PC-9 (cell line): ENCODE measurements around the gene BTK. TPM values are rescaled to one million over a fixed set of nuclear protein-coding genes. Genes with fewer than 3 reads are reported as not detected.

Experiments
- BruUV-seq: library from RNA; stranded (reverse); fragments of 400-500 nt; replicated peaks from 2 replicates; lab custom pipeline; 2021; lab: Mats Ljungman, UMichigan
- CTCF ChIA-PET: fragments of 300-600 bp; sonication (Branson Sonifier 250); formaldehyde crosslinking; loops from one replicate; lab custom pipeline; 2022; ENCODE audit warnings: antibody characterized with exemption; lab: Charles Lee
- POLR2A ChIA-PET: fragments of 300-600 bp; sonication (Branson Sonifier 250); formaldehyde crosslinking; loops from one replicate; lab custom pipeline; 2022; ENCODE audit warnings: antibody characterized with exemption; ENCODE audit not compliant: unreplicated experiment; lab: Charles Lee
- DNase-seq, 2 experiments: peaks; one replicate each; pipeline versions ENCODE4 v3.0.0 to v3.0.0-alpha.2; 2015 to 2022; ENCODE audit warnings: mixed read lengths in 1 of 2
- H2AFZ ChIP-seq: fragments of 200-600 bp; sonication (generic); 2 replicates; pipeline ENCODE4 v1.8.1; 2017; ENCODE audit warnings: antibody characterized with exemption
- H3F3A ChIP-seq: fragments of 200-600 bp; sonication (generic); 2 replicates; pipeline ENCODE4 v1.8.1; 2017; ENCODE audit warnings: antibody characterized with exemption, mild to moderate bottlenecking, low read depth; ENCODE audit not compliant: insufficient read depth
- H3K27ac ChIP-seq: fragments of 200-600 bp; sonication (generic); 2 replicates; pipeline ENCODE4 v1.6.1; 2016; ENCODE audit warnings: mixed run types
- H3K27me3 ChIP-seq: fragments of 200-600 bp; sonication (generic); 2 replicates; pipeline ENCODE4 v1.6.1; 2016; ENCODE audit warnings: low read depth, mixed run types; ENCODE audit not compliant: insufficient read depth
- H3K36me3 ChIP-seq: fragments of 200-600 bp; sonication (generic); 2 replicates; pipeline ENCODE4 v1.6.1; 2016; ENCODE audit warnings: low read depth, mixed run types
- H3K4me1 ChIP-seq: fragments of 200-600 bp; sonication (generic); replicated peaks from 2 replicates; pipeline ENCODE4 v1.6.1; 2016; ENCODE audit warnings: mixed run types; ENCODE audit not compliant: insufficient read depth
- H3K4me2 ChIP-seq: fragments of 200-600 bp; sonication (generic); 2 replicates; pipeline ENCODE4 v1.6.1; 2017; ENCODE audit warnings: mixed run types
- H3K4me3 ChIP-seq: fragments of 200-600 bp; sonication (generic); 2 replicates; pipeline ENCODE4 v1.6.1; 2016; ENCODE audit warnings: mixed run types
- H3K79me2 ChIP-seq: fragments of 200-600 bp; sonication (generic); 2 replicates; pipeline ENCODE4 v1.6.1; 2017; ENCODE audit warnings: low read depth, mixed run types
- H3K9me2 ChIP-seq: fragments of 200-600 bp; sonication (generic); 2 replicates; pipeline ENCODE4 v1.8.1; 2017; ENCODE audit warnings: mild to moderate bottlenecking; ENCODE audit not compliant: insufficient read depth
- H3K9me3 ChIP-seq: fragments of 200-600 bp; sonication (generic); 2 replicates; pipeline ENCODE4 v1.8.1; 2016; ENCODE audit warnings: low read depth; ENCODE audit not compliant: insufficient read depth
- H4K20me1 ChIP-seq: fragments of 200-600 bp; sonication (generic); 2 replicates; pipeline ENCODE4 v1.8.1; 2017; ENCODE audit not compliant: insufficient read depth
- CTCF ChIP-seq: fragments of 200-600 bp; sonication (generic); conservative IDR thresholded peaks from 2 replicates; pipeline ENCODE4 v1.6.1; 2017; ENCODE audit warnings: mixed run types, antibody characterized with exemption, mild to moderate bottlenecking, moderate library complexity
- EZH2 ChIP-seq: fragments of 200-600 bp; sonication (generic); IDR thresholded peaks from 2 replicates; pipeline ENCODE4 v1.8.0; 2017; ENCODE audit warnings: antibody characterized with exemption, low read depth
- intact Hi-C: fragments of 100-400 bp; cut with micrococcal nuclease; formaldehyde crosslinking; loops from one replicate; pipeline ENCODE4 v1.10.0; 2022; ENCODE audit not compliant: unreplicated experiment
- total RNA-seq: library from RNA; stranded (reverse); gene quantifications from 2 replicates; pipeline ENCODE4 v1.2.3, GENCODE V29; 2021

Gene BTK
- total RNA-seq, 1 experiment from 2014 or later = not detected

GRCh38 chrX:101399825-101400224 lies 13.8 kb upstream of the BTK start:
- no TSS peak for BruUV-seq
- Histone ChIP-seq H3K4me1 (no peaks in the 10 kb centered on the region), H4K20me1 (peaks cover 6% of the 10 kb centered on the region; the same call in 1 of the 2 replicates), H2AFZ (no peak overlapping the region), H3K36me3 (no peaks in the 10 kb centered on the region), H3K9me2 (no peaks in the 10 kb centered on the region), H3K4me2 (no peak overlapping the region), H3F3A (peaks cover 46% of the 10 kb centered on the region), H3K27me3 (no peaks in the 10 kb centered on the region), H3K9me3 (no peaks in the 10 kb centered on the region), H3K27ac (no peak overlapping the region), H3K79me2 (peaks cover 14% of the 10 kb centered on the region), H3K4me3 (no peak overlapping the region)
- ChIA-PET CTCF (no interaction called here), POLR2A (interaction anchor here (0.6 kb wide), 1 partner anchor 8 kb away, joined by 6 read pairs; the partner anchor contains the start of gene GLA)
- intact Hi-C loops = no loop called here
- DNase-seq = no peak
- TF ChIP-seq EZH2 = no peak
- no peak for TF ChIP-seq CTCF

- TF ChIP-seq CTCF (no peak), EZH2 (no peak)
- 0 out of 2 replicates have a peak, but pooled peaks cover 3% of the 10 kb centered on the region for H3K36me3 ChIP-seq
- no peak overlapping the region for H3K27ac ChIP-seq
- no peak for DNase-seq
- H3K9me2 ChIP-seq = no peaks in the 10 kb centered on the region
- no peak overlapping the region for H3K4me2 ChIP-seq
- no TSS peak for BruUV-seq
- intact Hi-C loops = no loop called here
- H2AFZ ChIP-seq = no peak overlapping the region
- H3K79me2 ChIP-seq = peaks cover 4% of the 10 kb centered on the region; the same call in 1 of the 2 replicates
- H3K4me1 ChIP-seq = peaks cover under 1% of the 10 kb centered on the region; the same call in 1 of the 2 replicates
- H3K27me3 ChIP-seq = no peaks in the 10 kb centered on the region
- peaks cover 55% of the 10 kb centered on the region for H3F3A ChIP-seq
- H4K20me1 ChIP-seq = peaks cover 11% of the 10 kb centered on the region; the same call in 1 of the 2 replicates
- no peaks in the 10 kb centered on the region for H3K9me3 ChIP-seq
- no peak overlapping the region for H3K4me3 ChIP-seq
- POLR2A ChIA-PET = no interaction called here
- CTCF ChIA-PET = no interaction called here
These were observed 12.7 kb upstream of the BTK start for GRCh38 chrX:101398694-101399093.

- Histone ChIP-seq H4K20me1 (peaks cover 14% of the 10 kb centered on the region; the same call in 1 of the 2 replicates), H2AFZ (no peak overlapping the region), H3K9me2 (no peaks in the 10 kb centered on the region), H3K4me2 (no peak overlapping the region), H3K9me3 (no peaks in the 10 kb centered on the region), H3K4me3 (no peak overlapping the region), H3K4me1 (peaks cover 8% of the 10 kb centered on the region), H3K79me2 (peaks cover 11% of the 10 kb centered on the region; the same call in 1 of the 2 replicates), H3K36me3 (peaks cover 9% of the 10 kb centered on the region; the same call in 1 of the 2 replicates), H3F3A (peaks cover 64% of the 10 kb centered on the region), H3K27ac (peak overlapping the region; percentile 19; the same call in 1 of the 2 replicates), H3K27me3 (no peaks in the 10 kb centered on the region)
- CTCF ChIA-PET = no interaction called here
- BruUV-seq = no TSS peak
- DNase-seq = no peak
- POLR2A ChIA-PET = interaction anchor here (0.6 kb wide), 1 partner anchor 552 kb away, joined by 3 read pairs; no protein-coding TSS in a partner anchor
- no peak for TF ChIP-seq EZH2
- no peak for TF ChIP-seq CTCF
- intact Hi-C loops = no loop called here
These were observed 11.8 kb upstream of the BTK start for GRCh38 chrX:101397779-101398178.
